GM19468 (cell line): ENCODE data around the gene ARHGAP19.
"Not testable (repeated sequence)": the region's sequence is repeated elsewhere in the genome, so short reads cannot be mapped to it uniquely, and the experiment has no call there.

ENCODE experiments used
- ATAC-seq: cut with Tn5 transposase; IDR thresholded peaks from one replicate; pipeline ENCODE4 v1.9.1; 2021; ENCODE audit warnings: mild to moderate bottlenecking, moderate library complexity, moderate number of reproducible peaks; ENCODE audit not compliant: unreplicated experiment; ENCODE audit errors: extremely low read depth

The ARHGAP19 gene

GRCh38 chr10:97290576-97291356 lies 1.7 kb downstream of the ARHGAP19 start:
- not testable (repeated sequence) for ATAC-seq

- ATAC-seq, result not testable (repeated sequence)
These were observed 2.4 kb downstream of the ARHGAP19 start for GRCh38 chr10:97290076-97290475.

GRCh38 chr10:97280783-97281182 lies 11.7 kb downstream of the ARHGAP19 start:
- ATAC-seq, result no peak

- no peak for ATAC-seq
These were observed 13.2 kb downstream of the ARHGAP19 start for GRCh38 chr10:97279121-97279815.

- ATAC-seq, result no peak
These were observed 13.9 kb downstream of the ARHGAP19 start for GRCh38 chr10:97278491-97278989.

- no peak for ATAC-seq
These were observed 14.9 kb downstream of the ARHGAP19 start for GRCh38 chr10:97277551-97277950.

GRCh38 chr10:97274828-97275227 lies 17.6 kb downstream of the ARHGAP19 start:
- no peak for ATAC-seq

- no peak for ATAC-seq
These were observed 18.7 kb downstream of the ARHGAP19 start for GRCh38 chr10:97273700-97274099.

- ATAC-seq, result no peak
These were observed 21.8 kb downstream of the ARHGAP19 start for GRCh38 chr10:97270523-97271154.

GRCh38 chr10:97267671-97268070 lies 24.8 kb downstream of the ARHGAP19 start:
- ATAC-seq, result no peak

- ATAC-seq, result not testable (repeated sequence)
These were observed 27.3 kb downstream of the ARHGAP19 start for GRCh38 chr10:97265095-97265494.

- ATAC-seq, result no peak
These were observed 28.5 kb downstream of the ARHGAP19 start for GRCh38 chr10:97263971-97264370.

- no peak for ATAC-seq
These were observed 30.8 kb downstream of the ARHGAP19 start for GRCh38 chr10:97261656-97262055.

GRCh38 chr10:97261183-97261582 lies 31.3 kb downstream of the ARHGAP19 start:
- ATAC-seq, result no peak

GRCh38 chr10:97259119-97259518 lies 33.3 kb downstream of the ARHGAP19 start:
- ATAC-seq, result no peak

GRCh38 chr10:97256356-97256755 lies 36.1 kb downstream of the ARHGAP19 start:
- no peak for ATAC-seq

GRCh38 chr10:97255512-97256293 lies 36.7 kb downstream of the ARHGAP19 start:
- ATAC-seq, result no peak

GRCh38 chr10:97254694-97255093 lies 37.7 kb downstream of the ARHGAP19 start:
- ATAC-seq, result no peak

GRCh38 chr10:97250952-97251351 lies 41.5 kb downstream of the ARHGAP19 start:
- no peak for ATAC-seq

- no peak for ATAC-seq
These were observed 48.6 kb downstream of the ARHGAP19 start for GRCh38 chr10:97243836-97244235.
